Measurements from ENCODE around the gene CRHR1.

CRHR1 gene

DNA sequence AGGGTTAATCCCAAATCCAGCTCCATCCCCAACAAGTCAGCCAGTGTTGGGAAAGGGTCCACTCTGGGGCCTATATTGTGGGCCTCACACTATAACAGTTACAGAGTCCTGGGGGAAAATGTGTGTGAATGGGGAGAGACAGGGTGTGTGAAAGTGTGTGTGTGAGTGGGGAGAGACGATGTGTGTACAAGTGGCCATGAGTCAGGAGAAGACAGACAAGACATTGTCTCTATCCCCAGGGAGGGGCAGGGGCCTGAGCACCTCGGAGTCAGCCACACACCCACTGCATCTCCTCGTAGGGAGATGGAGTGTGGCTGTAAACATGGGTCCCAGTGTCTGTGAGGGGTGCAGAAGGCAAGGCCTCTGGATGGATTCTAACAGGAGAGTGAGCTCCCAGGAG is 2.9 kb downstream of the CRHR1 start:
- no peak overlapping the region for H3K4me3 ChIP-seq (ENCODE audit: low read depth, low read length)

DNA sequence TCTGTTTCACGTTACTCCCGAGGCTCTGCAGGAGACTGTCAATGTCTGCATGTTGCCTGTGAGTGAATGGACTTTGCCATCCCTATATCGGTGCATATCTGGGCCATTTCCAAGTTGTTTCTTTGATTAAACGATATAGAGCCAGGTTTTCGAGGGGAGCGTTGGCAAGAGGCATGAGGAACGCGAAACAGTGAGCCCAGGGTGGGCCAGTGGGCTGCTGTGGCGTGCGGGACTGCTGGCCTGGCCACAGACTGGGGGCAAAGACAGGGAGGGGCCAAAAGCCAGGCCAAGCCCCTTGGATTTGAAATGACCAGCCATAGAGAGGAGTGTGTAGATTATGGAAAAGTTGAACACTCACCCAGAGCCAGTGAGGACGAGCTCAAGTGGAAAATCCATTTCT is 3.5 kb downstream of the CRHR1 start:
- H3K4me3 ChIP-seq (ENCODE audit: low read depth, low read length) = no peak overlapping the region

- no peak overlapping the region for H3K4me3 ChIP-seq (ENCODE audit: low read depth, low read length)
Measured at GRCh38 chr17:45788057-45788456, 3.9 kb downstream of the CRHR1 start.

DNA sequence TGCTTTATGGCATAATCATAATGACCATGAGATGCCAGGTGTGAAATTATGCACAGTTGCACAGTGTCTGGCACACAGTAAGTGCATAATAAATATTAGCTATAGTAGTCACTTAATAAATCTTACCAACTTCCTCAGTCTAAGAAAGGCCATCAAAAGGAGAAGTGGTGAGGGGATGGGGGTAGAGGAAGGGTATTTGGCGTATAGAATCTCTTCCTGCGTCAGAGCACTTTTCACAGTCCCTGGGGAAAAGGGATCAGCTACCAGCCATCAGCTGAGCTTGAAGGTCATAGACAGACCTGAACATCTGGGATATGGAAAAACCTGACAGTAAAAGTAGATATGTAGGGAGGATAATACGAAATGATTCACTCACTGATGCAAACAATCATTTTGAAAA is 5.8 kb downstream of the CRHR1 start:
- no peak overlapping the region for H3K4me3 ChIP-seq (ENCODE audit: low read depth, low read length)

DNA sequence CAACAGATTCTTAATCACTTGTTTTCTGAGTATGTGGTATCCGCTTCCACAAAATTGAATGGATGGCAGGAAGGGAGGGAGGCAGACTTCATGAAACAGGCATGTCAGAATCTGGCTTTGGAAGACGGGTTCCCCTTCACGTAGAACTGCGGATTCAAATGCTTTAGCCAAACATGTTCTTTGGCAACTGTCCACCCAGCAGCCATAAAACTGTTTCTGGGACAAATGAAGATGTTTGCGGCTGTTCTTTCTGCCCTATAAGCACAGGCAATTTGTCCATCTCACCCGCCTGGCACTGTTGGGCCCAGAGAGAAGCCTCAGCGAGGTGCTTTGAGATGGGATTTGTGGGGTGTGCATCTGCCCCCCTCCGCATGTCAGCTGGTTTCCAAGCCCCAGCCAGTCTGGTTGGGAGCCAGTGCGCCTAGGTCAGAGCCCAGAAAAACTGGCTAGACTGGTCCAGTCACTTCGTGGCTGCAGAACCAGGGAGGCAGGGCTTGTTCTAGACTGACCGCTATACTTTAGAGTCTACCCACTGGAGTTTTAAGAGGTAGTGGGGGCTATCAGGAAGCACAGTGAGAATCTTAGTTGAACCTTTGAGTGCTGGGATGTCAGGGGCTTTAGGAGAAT is 6.3 kb downstream of the CRHR1 start:
- no peak overlapping the region for H3K4me3 ChIP-seq (ENCODE audit: low read depth, low read length)

GRCh38 chr17:45791041-45791582 is 7.0 kb downstream of the CRHR1 start:
- H3K4me3 ChIP-seq (ENCODE audit: low read depth, low read length) = no peak overlapping the region

- H3K4me3 ChIP-seq (ENCODE audit: low read depth, low read length) = no peak overlapping the region
Measured at GRCh38 chr17:45791935-45792334, 7.8 kb downstream of the CRHR1 start.

DNA sequence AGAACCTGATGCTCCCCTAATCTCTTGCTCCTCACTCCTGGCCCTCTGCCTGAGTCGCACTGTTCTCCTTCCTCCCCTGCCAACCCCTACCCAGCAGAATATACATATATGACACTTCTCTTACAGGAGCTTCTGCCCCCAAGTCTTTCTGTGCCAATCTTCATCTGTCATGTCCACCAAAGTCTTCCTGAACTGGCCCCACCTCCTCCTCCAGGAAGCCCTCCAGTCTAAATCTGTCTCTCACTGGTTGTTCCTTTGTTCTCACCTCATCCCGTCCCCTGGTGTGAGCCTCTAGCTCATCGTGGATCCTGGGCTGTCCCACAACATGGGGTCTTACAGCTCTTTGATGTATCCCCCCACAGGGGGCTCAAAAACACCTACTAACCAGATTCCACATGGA is 8.3 kb downstream of the CRHR1 start:
- H3K4me3 ChIP-seq (ENCODE audit: low read depth, low read length) = no peak overlapping the region

DNA sequence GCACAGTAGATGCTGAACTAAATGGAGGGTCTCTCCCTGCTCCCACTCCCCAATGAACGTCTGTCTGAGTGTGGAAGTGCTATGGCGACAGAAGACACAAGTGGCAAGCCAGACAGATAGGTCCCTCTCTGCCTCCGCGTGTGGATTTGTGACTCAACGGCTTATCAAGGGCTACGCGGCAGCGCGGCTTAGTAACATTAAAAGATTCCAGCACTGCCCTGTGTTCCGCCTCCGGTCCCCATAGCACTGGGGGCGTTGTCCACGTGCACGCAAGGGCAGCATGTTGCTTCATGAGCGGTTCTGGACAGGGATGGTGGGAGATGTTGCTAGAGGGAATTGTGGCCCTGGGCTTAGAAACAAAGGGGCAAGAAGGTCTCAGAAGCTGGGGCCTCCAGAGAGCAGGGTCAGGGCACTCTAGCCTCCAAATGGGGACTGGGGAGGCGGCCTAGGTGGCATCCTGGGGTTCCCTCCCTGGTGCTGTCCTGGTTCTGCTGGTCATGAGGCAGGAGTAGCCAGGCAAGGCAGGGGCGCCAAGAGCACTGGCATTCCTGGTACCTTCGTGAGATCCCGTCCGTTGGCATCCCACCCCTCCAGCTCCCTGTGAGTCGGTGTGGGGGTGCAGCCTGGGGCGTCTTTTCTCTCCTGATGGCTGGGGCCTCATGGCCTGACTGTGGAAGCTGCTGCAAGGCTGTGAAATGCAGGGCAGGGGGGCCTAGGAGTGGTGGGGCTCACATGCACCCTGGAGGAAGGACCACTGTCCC is 9.1 kb downstream of the CRHR1 start:
- no peak overlapping the region for H3K4me3 ChIP-seq (ENCODE audit: low read depth, low read length)

DNA sequence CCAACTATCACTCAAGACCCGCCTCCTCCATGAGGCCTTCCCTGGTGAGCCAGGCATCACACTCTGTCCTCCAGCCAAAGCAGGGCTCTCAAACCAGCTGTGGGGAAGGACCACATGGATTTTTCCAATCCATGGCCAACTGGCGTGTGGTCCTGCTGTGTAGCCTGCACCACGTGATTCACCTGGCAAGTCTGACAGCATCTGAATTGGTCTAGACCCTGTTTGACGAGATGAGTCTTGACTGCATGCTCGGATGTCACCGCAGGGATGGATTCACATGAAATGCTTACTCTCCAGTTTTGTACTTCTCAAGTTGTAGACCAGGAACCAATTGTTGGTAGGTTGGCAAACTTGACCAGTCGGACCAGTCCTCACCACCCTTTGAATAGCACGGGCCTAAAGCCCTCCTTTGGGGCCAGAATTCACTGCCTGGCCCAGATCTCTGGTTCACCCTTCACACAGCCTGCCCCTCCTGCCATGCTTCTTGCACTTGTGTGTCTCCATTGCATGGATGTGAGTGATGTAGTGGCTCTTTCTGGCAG is 9.9 kb downstream of the CRHR1 start:
- H3K4me3 ChIP-seq (ENCODE audit: low read depth, low read length) = no peak overlapping the region

DNA sequence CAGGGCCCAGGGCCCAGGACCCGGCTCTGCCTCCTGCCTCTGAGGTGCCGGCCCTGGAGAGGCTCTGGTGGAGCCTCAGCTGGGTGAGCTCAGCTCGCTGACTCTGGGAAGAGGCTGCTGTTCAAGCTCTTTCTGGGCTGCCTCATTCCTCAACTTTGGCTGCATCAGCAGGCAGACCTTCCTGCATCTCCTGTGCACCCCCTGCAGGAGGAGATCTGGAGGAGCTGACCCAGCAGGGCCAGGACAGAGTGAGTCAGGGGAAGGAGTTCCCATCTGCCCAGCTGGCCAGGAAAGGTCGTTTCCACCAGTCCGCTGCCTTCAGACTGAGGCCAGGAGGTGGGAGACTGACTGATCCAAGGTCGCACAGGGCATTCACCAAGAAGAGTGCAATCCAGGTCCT is 10.7 kb downstream of the CRHR1 start:
- no peak overlapping the region for H3K4me3 ChIP-seq (ENCODE audit: low read depth, low read length)

DNA sequence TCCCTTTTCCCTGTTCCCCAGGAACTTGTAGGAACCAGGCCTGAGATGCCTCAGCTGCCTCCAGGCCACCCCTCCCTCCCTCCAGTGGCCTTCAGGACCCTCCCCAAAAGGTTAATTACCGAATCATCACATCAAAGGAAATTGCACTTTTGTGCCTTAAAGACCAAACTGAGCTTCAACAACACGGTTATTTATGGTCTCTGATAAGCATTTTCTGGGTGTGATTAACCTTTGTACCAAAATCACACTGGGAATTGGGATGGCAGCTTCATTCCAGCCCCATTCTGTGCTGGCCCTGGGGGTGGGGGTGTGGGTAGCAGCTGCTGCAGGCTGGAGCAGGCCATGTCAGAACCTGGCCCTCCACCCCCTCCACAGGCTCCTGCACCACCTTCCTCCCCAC is 16.7 kb downstream of the CRHR1 start:
- no peak overlapping the region for H3K4me3 ChIP-seq (ENCODE audit: low read depth, low read length)

GRCh38 chr17:45801421-45801820 is 17.3 kb downstream of the CRHR1 start:
- H3K4me3 ChIP-seq (ENCODE audit: low read depth, low read length) = no peak overlapping the region

DNA sequence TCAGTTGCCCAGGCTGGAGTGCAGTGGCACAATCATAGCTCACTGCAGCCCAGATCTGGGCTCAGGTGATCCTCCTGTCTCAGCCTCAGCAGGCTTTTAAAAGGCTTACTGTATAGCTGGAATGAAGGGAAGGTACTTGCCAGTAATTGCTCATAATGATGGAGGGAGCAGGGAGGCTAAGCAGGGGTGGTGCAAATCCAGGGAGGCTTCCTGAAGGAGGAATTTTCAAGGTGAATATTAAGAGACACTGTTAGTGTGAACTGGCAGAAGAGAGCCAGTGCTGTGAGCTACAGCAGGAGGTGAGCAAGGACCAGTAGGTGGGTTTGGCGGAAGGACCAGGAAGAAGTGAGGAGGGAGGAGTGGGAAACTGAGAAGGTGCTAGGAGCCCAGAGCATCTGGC is 24.7 kb downstream of the CRHR1 start:
- H3K4me3 ChIP-seq (ENCODE audit: low read depth, low read length) = no peak overlapping the region

DNA sequence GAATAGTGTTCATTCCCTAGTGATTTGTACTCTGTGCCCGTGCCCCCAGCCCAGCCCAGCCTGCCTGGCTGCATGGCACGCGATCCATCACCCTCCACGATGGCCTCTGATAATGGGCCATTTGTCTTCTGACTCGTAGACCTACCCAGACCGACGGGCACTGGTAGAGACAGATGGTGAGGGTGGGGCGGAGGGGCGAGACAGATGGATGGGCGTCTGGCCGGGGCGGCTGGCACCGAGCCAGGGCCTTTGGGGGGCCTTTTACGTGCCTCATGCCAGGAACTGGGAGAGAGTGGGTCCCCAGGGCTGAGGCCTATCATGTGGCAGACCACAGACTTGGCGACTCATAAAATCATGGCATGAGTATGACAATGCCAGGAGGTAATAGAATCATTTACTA is 25.4 kb downstream of the CRHR1 start:
- H3K4me3 ChIP-seq (ENCODE audit: low read depth, low read length) = no peak overlapping the region

DNA sequence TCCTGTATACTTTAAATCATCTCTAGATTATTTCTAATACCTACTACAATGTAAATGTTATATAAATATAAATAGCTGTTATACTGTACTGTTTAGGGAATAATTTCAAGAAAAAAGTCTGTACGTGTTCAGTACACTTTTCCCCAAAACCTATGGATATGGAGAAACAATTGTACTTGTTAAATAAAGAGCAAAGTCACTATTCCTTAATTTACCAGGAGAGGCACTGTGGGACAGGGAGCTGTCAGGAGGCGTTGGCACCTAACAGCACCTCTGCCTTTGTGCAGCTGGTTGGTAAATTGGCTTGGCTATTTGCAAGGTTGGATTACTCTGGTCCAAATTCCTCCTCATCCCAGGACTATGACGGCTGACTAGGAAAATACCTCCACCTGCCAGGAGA is 28.0 kb downstream of the CRHR1 start:
- H3K4me3 ChIP-seq (ENCODE audit: low read depth, low read length) = no peak overlapping the region

DNA sequence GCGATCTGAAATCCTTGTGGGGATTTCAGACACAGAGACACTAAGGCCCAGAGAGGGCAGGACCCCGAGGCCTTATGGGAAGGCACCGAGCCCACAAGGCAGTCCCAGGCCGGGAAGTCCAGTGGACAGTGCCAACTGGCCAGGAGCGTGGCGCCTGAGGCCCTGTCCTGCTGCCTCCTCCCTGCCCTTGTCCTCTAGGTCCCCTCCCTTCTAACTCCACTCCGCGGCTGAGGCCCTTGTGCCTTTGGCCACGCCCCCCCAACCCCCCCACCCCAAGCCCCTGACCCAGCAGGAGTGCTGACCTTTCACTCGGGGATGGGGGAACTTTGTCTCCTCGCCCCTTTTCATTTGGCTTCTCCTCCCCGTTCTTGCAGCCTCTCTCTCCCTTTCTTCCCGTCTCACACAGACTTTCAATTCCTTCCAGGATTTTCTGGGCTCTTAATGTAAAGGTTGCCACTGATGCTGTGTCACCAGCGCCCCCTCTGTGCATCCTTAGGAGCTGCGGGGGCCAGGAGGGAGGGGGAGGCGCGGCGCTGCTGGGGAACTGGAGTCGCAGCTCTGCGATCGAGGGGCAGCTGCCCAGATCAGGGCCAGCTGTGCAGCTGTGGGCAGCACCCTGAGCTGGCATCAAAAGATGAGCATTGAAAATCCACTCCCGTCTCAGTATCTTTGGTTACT is 29.1 kb downstream of the CRHR1 start:
- no peak overlapping the region for H3K4me3 ChIP-seq (ENCODE audit: low read depth, low read length)

DNA sequence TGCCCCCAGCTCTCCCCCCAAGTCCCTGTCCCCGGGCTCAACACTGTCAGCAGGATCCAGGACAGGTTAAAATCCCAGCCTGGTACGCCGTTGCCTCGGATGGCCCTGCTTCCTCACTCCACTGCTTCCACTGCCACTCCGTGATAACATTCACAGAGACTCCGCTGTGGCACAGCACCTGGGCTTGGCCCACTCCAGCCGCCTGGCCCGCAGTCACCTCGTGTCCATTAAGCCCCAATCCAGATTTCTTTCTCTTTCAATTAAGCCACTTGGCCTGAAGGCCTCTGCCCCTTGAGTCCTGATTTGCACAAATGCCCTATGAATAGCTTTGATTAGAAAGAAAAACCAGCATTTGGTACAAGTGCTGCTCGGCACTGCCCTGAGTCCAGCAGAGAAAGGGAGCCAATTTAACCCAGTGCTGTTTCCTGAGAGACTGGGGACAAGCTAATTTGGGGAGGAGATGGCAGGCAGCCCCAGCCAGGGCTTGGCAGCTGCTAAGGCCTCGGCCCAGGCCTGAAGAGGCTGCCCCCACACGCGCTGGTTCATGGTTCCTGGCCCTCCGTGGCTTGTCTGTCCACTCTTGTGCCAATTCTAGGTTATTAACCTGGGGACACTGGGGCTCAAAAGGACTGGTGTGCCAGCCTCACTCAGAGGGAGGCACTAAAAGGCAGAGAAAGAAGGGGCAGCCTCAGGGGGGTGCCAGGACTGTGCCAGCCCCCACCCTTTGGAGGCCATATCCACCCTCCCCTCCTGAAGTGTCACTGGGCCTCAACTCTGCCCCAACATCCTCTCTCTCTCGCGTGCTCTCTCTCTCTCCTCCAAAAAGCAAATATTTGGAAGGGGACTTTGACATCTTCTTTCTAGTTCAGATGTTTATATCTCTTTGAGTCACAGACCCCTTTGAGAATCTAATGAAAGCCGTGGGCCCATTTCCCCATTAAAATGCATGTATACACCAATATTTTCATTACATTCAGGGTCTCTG is 30.8 kb downstream of the CRHR1 start:
- H3K4me3 ChIP-seq (ENCODE audit: low read depth, low read length) = no peak overlapping the region

DNA sequence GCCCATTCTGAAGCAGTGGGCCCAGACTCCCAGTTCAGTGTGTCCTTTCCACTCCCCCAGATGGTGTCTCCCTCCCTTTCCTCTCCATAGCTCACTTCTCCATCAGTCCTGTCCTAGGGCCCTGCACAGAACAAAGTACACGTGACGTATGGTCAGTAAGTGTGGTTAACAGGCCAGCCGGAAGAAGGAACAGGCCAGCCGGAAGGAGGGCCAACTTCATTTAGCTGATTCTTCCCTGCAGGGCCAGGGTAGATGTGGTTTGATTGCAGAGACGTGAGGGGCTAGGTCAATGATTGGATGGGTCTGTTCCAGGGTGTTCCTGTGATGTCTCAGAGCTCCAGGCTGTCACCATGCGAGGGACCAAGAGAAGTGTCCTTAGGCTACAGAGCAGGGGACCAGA is 31.6 kb downstream of the CRHR1 start:
- no peak overlapping the region for H3K4me3 ChIP-seq (ENCODE audit: low read depth, low read length)

GRCh38 chr17:45818041-45818440 is 33.9 kb downstream of the CRHR1 start:
- no peak overlapping the region for H3K4me3 ChIP-seq (ENCODE audit: low read depth, low read length)

DNA sequence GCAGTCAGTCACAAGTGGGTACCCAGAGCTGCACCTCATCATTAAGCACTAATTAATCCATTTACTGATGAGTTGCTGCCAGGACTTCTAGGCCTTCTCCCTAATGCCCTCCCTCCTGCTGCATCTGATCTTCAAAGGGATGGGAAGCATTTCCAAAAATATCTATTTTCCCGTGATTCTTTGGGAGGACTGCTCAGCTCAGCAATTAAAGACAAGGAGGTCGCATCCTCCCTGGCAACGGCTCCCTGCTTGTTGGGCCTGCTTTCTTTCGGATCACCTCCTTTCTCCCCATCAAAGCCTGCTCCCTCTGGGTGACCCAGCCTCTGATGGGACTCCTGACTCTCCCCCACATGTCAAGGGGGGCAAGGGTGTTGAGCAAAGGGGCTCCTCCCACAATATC is 34.6 kb downstream of the CRHR1 start:
- no peak overlapping the region for H3K4me3 ChIP-seq (ENCODE audit: low read depth, low read length)

All from iPS-11a (cell line).